SK-N-SH (cell line): Measurements from ENCODE around the gene MAP3K2. TPM values are rescaled to one million over a fixed set of nuclear protein-coding genes. Genes with fewer than 3 reads are reported as not detected.

Experiments used
- CTCF ChIA-PET: fragments of 300-600, 350-600 bp; formaldehyde crosslinking; extraction: SDS; loops from one replicate; lab custom pipeline; 2021; lab: Yijun Ruan, JAX
- POLR2A ChIA-PET: fragments of 350-600 bp; sonication (Branson Sonifier 250); formaldehyde crosslinking; extraction: SDS; loops from one replicate; lab custom pipeline; 2020; ENCODE audit warnings: antibody characterized with exemption, inconsistent platforms; lab: Yijun Ruan, JAX
- DNase-seq: peaks from one replicate; pipeline ENCODE4 v3.0.0; 2012
- H2AFZ ChIP-seq: fragments of 200-600 bp; sonication (generic); 2 replicates; pipeline ENCODE4 v1.8.1; 2016; ENCODE audit warnings: antibody characterized with exemption, mild to moderate bottlenecking, low read depth
- H3F3A ChIP-seq: fragments of 200-600 bp; sonication (generic); replicated peaks from 2 replicates; pipeline ENCODE3; 2016; ENCODE audit warnings: antibody characterized with exemption, mild to moderate bottlenecking; ENCODE audit not compliant: insufficient read depth
- H3K27ac ChIP-seq, 2 experiments: fragments of 200-500 bp in 1 of 2; fragments of 200-600 bp in 1 of 2; sonication (Bioruptor generic) in 1 of 2; sonication (generic), shearing (Covaris generic) in 1 of 2; 2 replicates each; pipeline versions ENCODE4 v1.5.1 to v1.6.1; 2014 to 2016; ENCODE audit warnings: low read depth in 2 of 2, inconsistent platforms in 1 of 2, low read length in 1 of 2, mild to moderate bottlenecking in 1 of 2, mixed read lengths in 1 of 2
- H3K27me3 ChIP-seq: fragments of 200-600 bp; sonication (generic), shearing (Covaris generic); 2 replicates; pipeline ENCODE4 v1.6.1; 2016; ENCODE audit warnings: mixed run types; ENCODE audit not compliant: insufficient read depth
- H3K36me3 ChIP-seq, 2 experiments: fragments of 200-500 bp in 1 of 2; fragments of 200-600 bp in 1 of 2; sonication (Bioruptor generic) in 1 of 2; sonication (generic) in 1 of 2; replicated peaks in 1 of 2; 2 replicates each; pipeline versions ENCODE3 to v1.5.1; 2014 to 2016; ENCODE audit warnings: low read length in 1 of 2, mild to moderate bottlenecking in 1 of 2; ENCODE audit not compliant: insufficient read depth in 2 of 2, control insufficient read depth in 1 of 2
- H3K4me1 ChIP-seq, 2 experiments: fragments of 200-500 bp in 1 of 2; fragments of 200-600 bp in 1 of 2; sonication (Bioruptor generic) in 1 of 2; sonication (generic), shearing (Covaris generic) in 1 of 2; 2 replicates each; pipeline versions ENCODE4 v1.5.1 to v1.6.1; 2014 to 2016; ENCODE audit warnings: low read depth in 1 of 2, low read length in 1 of 2, mixed run types in 1 of 2; ENCODE audit not compliant: insufficient read depth in 2 of 2, control insufficient read depth in 1 of 2
- H3K4me2 ChIP-seq: fragments of 200-600 bp; sonication (generic), shearing (Covaris generic); 2 replicates; pipeline ENCODE4 v1.6.1; 2017; ENCODE audit warnings: mixed run types
- H3K4me3 ChIP-seq, 2 experiments: fragments of 200-500 bp in 1 of 2; fragments of 200-600 bp in 1 of 2; sonication (Bioruptor generic) in 1 of 2; sonication (generic), shearing (Covaris generic) in 1 of 2; 2 replicates each; pipeline versions ENCODE4 v1.5.1 to v1.8.1; 2014 to 2016; ENCODE audit warnings: low read depth in 2 of 2, inconsistent platforms in 1 of 2, low read length in 1 of 2, mild to moderate bottlenecking in 1 of 2, mixed read lengths in 1 of 2, moderate library complexity in 1 of 2
- H3K79me2 ChIP-seq: fragments of 200-600 bp; sonication (generic); 2 replicates; pipeline ENCODE4 v1.8.1; 2017; ENCODE audit warnings: mild to moderate bottlenecking; ENCODE audit not compliant: insufficient read depth
- H3K9ac ChIP-seq: fragments of 200-600 bp; sonication (generic); 2 replicates; pipeline ENCODE4 v1.6.1; 2017; ENCODE audit warnings: mixed run types
- H3K9me2 ChIP-seq: fragments of 200-600 bp; sonication (generic); 2 replicates; pipeline ENCODE4 v1.6.1; 2017; ENCODE audit warnings: mixed run types
- H3K9me3 ChIP-seq: fragments of 200-600 bp; sonication (generic); 2 replicates; pipeline ENCODE4 v1.6.1; 2017; ENCODE audit warnings: mixed run types, mild to moderate bottlenecking, moderate library complexity
- H4K20me1 ChIP-seq: fragments of 200-600 bp; sonication (generic); 2 replicates; pipeline ENCODE4 v1.6.1; 2017; ENCODE audit warnings: mild to moderate bottlenecking, mixed run types; ENCODE audit not compliant: insufficient read depth
- CHD2 ChIP-seq: fragments of 150-350 bp; IDR thresholded peaks from 2 replicates; pipeline ENCODE4 v1.6.1; 2018; ENCODE audit warnings: low read length; ENCODE audit not compliant: partially characterized antibody
- ELF1 ChIP-seq: IDR thresholded peaks from 2 replicates; pipeline ENCODE4 v1.4.0; 2012
- EP300 ChIP-seq, 2 experiments: IDR thresholded peaks; 2 replicates each; pipeline versions ENCODE4 v1.4.0 to v1.6.1; 2012; ENCODE audit warnings: borderline replicate concordance in 1 of 2, low read depth in 1 of 2, low read length in 1 of 2
- FOXM1 ChIP-seq: IDR thresholded peaks from 2 replicates; pipeline ENCODE4 v1.4.0; 2012; ENCODE audit warnings: low read depth, mild to moderate bottlenecking
- MXI1 ChIP-seq: IDR thresholded peaks from 2 replicates; pipeline ENCODE4 v1.6.1; 2012; ENCODE audit warnings: mild to moderate bottlenecking, low read depth, low read length, improper control_type of control experiment
- NRF1 ChIP-seq: IDR thresholded peaks from 2 replicates; pipeline ENCODE4 v1.6.1; 2012; ENCODE audit warnings: low read depth, mild to moderate bottlenecking, low read length
- POLR2AphosphoS5 ChIP-seq: IDR thresholded peaks from 2 replicates; pipeline ENCODE4 v1.6.1; 2012; ENCODE audit warnings: low read depth, low read length
- REST ChIP-seq: IDR thresholded peaks from 2 replicates; pipeline ENCODE4 v1.6.1; 2012; ENCODE audit warnings: mild to moderate bottlenecking, low read depth, low read length, moderate library complexity
- SIN3A ChIP-seq: IDR thresholded peaks from 2 replicates; pipeline ENCODE4 v1.6.1; 2012; ENCODE audit warnings: low read depth, mild to moderate bottlenecking, low read length, moderate library complexity, borderline replicate concordance
- TCF12 ChIP-seq: IDR thresholded peaks from 2 replicates; pipeline ENCODE4 v1.4.0; 2012
- TEAD4 ChIP-seq: IDR thresholded peaks from 2 replicates; pipeline ENCODE4 v1.4.0; 2012; ENCODE audit warnings: mild to moderate bottlenecking, borderline replicate concordance; ENCODE audit not compliant: insufficient read depth
- USF1 ChIP-seq: IDR thresholded peaks from 2 replicates; pipeline ENCODE4 v1.4.0; 2012; ENCODE audit warnings: low read depth, borderline replicate concordance
- WGBS: methylation state at CpG from one replicate; pipeline ENCODE4 v1.1.6; 2017; ENCODE audit warnings: low lambda C conversion rate; 5-methylcytosine and 5-hydroxymethylcytosine counted together
- polyA plus RNA-seq, 3 experiments: library from polyadenylated mRNA; depleted of rRNA; stranded (reverse); fragments of >200 nt; gene quantifications; 2 replicates each; pipeline ENCODE4 v1.2.3, GENCODE V29; 2012
- TF ChIP-seq, protein P1 (sequence below): IDR thresholded peaks from 2 replicates; pipeline ENCODE4 v1.4.0; 2012; ENCODE audit warnings: low read depth

Gene MAP3K2, protein sequence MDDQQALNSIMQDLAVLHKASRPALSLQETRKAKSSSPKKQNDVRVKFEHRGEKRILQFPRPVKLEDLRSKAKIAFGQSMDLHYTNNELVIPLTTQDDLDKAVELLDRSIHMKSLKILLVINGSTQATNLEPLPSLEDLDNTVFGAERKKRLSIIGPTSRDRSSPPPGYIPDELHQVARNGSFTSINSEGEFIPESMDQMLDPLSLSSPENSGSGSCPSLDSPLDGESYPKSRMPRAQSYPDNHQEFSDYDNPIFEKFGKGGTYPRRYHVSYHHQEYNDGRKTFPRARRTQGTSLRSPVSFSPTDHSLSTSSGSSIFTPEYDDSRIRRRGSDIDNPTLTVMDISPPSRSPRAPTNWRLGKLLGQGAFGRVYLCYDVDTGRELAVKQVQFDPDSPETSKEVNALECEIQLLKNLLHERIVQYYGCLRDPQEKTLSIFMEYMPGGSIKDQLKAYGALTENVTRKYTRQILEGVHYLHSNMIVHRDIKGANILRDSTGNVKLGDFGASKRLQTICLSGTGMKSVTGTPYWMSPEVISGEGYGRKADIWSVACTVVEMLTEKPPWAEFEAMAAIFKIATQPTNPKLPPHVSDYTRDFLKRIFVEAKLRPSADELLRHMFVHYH
- polyA plus RNA-seq (2012; rRNA removed), result 2.7 and 4.0 TPM in 2 replicates
- polyA plus RNA-seq (2012; cell fraction: cytosol; rRNA removed), result 4.4 and 4.8 TPM in 2 replicates
- polyA plus RNA-seq (2012; cell fraction: nucleus; rRNA removed), result 3.7 and 5.4 TPM in 2 replicates

- peak; percentile 100 for DNase-seq
- TF ChIP-seq, protein P1, sequence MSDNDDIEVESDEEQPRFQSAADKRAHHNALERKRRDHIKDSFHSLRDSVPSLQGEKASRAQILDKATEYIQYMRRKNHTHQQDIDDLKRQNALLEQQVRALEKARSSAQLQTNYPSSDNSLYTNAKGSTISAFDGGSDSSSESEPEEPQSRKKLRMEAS, result peak; percentile 12; the same call in 1 of the 2 replicates
- TF ChIP-seq TEAD4, result 0 out of 2 replicates have a peak, but pooled peaks have one; percentile 26
- no peak for TF ChIP-seq TCF12
- TF ChIP-seq REST, result no peak
- TF ChIP-seq CHD2, result peak; percentile 9
- TF ChIP-seq ELF1, result no peak
- TF ChIP-seq FOXM1, result no peak
- TF ChIP-seq USF1, result no peak; the same call in 1 of the 2 replicates
- 0 out of 4 replicates have a peak, but pooled peaks of 1 of the 2 experiments have one; percentile 0 for TF ChIP-seq EP300 (IDR thresholded peaks at IDR 0.05; ENCODE audit: borderline replicate concordance in 1 of 2, low read depth in 1 of 2, low read length in 1 of 2)
- TF ChIP-seq MXI1, result peak; percentile 84
- peak; percentile 81 for TF ChIP-seq NRF1
- peak; percentile 52; the same call in 1 of the 2 replicates for TF ChIP-seq SIN3A
- TF ChIP-seq POLR2AphosphoS5, result peak; percentile 22
- Histone ChIP-seq H3K27ac (peak within 1 kb of the TSS; percentile 95 to 96), H3K4me2 (peak within 1 kb of the TSS; percentile 97), H3K79me2 (peaks cover 46% of the 10 kb centered on the region), H3K4me3 (peak within 1 kb of the TSS; percentile 76 to 89), H4K20me1 (peaks cover 32% of the 10 kb centered on the region), H3K36me3 (peaks cover 0 to 4% of the 10 kb centered on the region in 2 experiments), H2AFZ (peak within 1 kb of the TSS; percentile 85), H3K27me3 (no peaks in the 10 kb centered on the region), H3K9me2 (no peaks in the 10 kb centered on the region), H3F3A (peaks cover 12% of the 10 kb centered on the region), H3K4me1 (peaks cover 10 to 16% of the 10 kb centered on the region in 2 experiments; a peak in 3 of 4 replicates), H3K9me3 (no peaks in the 10 kb centered on the region), H3K9ac (peak within 1 kb of the TSS; percentile 98)
- 0% methylated on average over 16 of the region's 100 CpGs for WGBS
- POLR2A ChIA-PET, result no interaction called here
- CTCF ChIA-PET, result interaction anchor here (1.1 to 2.7 kb wide), 3 partner anchors 10 to 64 kb away, joined by 3 to 9 read pairs (median 6); no protein-coding TSS in a partner anchor
Measured at GRCh38 chr2:127387655-127388422, at the start of gene MAP3K2. Gene MAP3K2 (minus strand): TSS chr2:127387975. CDS start chr2:127343129, 44,846 bp downstream.
